ENCODE results near the gene POLR3G. TPM values are rescaled to one million over a fixed set of nuclear protein-coding genes. Genes with fewer than 3 reads are reported as not detected.
A peak's percentile ranks its signal among the peaks of the same experiment; 100 is the strongest.

POLR3G gene
- total RNA-seq, 4 donors from 2014 or later = 1.3 to 5.2 (median 2.8) TPM

- no peak for TF ChIP-seq CTCF (IDR thresholded peaks at IDR 0.05)
- ATAC-seq (ENCODE audit: low FRiP score) (no peak), DNase-seq (ENCODE audit: low spot score) (no peak)
These were observed 13.4 kb upstream of the POLR3G start for GRCh38 chr5:90461288-90461687.

- ATAC-seq (ENCODE audit: low FRiP score) = no peak
- TF ChIP-seq CTCF (IDR thresholded peaks at IDR 0.05) = no peak
- no peak for DNase-seq (ENCODE audit: low spot score)
These were observed 1.8 kb upstream of the POLR3G start for GRCh38 chr5:90472783-90473395.

GRCh38 chr5:90473396-90474234 is 1.0 kb upstream of the POLR3G start:
- peak; percentile 27 for DNase-seq (ENCODE audit: low spot score)
- ATAC-seq (ENCODE audit: low FRiP score) = peak; percentile 39
- no peak for TF ChIP-seq CTCF (IDR thresholded peaks at IDR 0.05)

GRCh38 chr5:90475436-90475980 is 844 bp downstream of the POLR3G start:
- DNase-seq (ENCODE audit: low spot score) (no peak), ATAC-seq (ENCODE audit: low FRiP score) (no peak)
- TF ChIP-seq CTCF (IDR thresholded peaks at IDR 0.05) = no peak

- no peak for ATAC-seq (ENCODE audit: low FRiP score)
- DNase-seq (ENCODE audit: low spot score) = no peak
- no peak for TF ChIP-seq CTCF (IDR thresholded peaks at IDR 0.05)
These were observed 1.7 kb downstream of the POLR3G start for GRCh38 chr5:90476391-90476790.

- TF ChIP-seq CTCF (IDR thresholded peaks at IDR 0.05) = no peak
- ATAC-seq (ENCODE audit: low FRiP score) (no peak), DNase-seq (ENCODE audit: low spot score) (no peak)
These were observed 2.4 kb downstream of the POLR3G start for GRCh38 chr5:90477073-90477472.
